ENCODE results near the gene GPC4.
A peak's percentile ranks its signal among the peaks of the same experiment; 100 is the strongest.

GPC4 gene

GRCh38 chrX:133415276-133416105, at the start of gene GPC4:
Gene GPC4 (minus strand): TSS chrX:133415489. CDS start chrX:133414965, 524 bp downstream.
- peak in 8 of 14 donors; percentile 9 to 65 (median 38) for DNase-seq

- no peak for DNase-seq
Observed at GRCh38 chrX:133461231-133461630, 45.9 kb upstream of the GPC4 start.

- DNase-seq = no peak
Observed at GRCh38 chrX:133454924-133455323, 39.6 kb upstream of the GPC4 start.

GRCh38 chrX:133454491-133454914, 39.2 kb upstream of the GPC4 start:
- no peak for DNase-seq

- DNase-seq = no peak
Observed at GRCh38 chrX:133448512-133449076, 33.3 kb upstream of the GPC4 start.

- no peak for DNase-seq
Observed at GRCh38 chrX:133444952-133445831, 29.9 kb upstream of the GPC4 start.

- DNase-seq = no peak
Observed at GRCh38 chrX:133444196-133444595, 28.9 kb upstream of the GPC4 start.

- DNase-seq = no peak
Observed at GRCh38 chrX:133440797-133441163, 25.5 kb upstream of the GPC4 start.

GRCh38 chrX:133440081-133440796, 24.9 kb upstream of the GPC4 start:
- DNase-seq = no peak

GRCh38 chrX:133437766-133438165, 22.5 kb upstream of the GPC4 start:
- DNase-seq = no peak

GRCh38 chrX:133437356-133437755, 22.1 kb upstream of the GPC4 start:
- DNase-seq = no peak

GRCh38 chrX:133435544-133436124, 20.3 kb upstream of the GPC4 start:
- no peak for DNase-seq

GRCh38 chrX:133434197-133434820, 19.0 kb upstream of the GPC4 start:
- no peak for DNase-seq

GRCh38 chrX:133419911-133420310, 4.6 kb upstream of the GPC4 start:
- no peak for DNase-seq

- DNase-seq = no peak
Observed at GRCh38 chrX:133418588-133418987, 3.3 kb upstream of the GPC4 start.

GRCh38 chrX:133417364-133417763, 2.1 kb upstream of the GPC4 start:
- no peak for DNase-seq

GRCh38 chrX:133414406-133415275, 648 bp downstream of the GPC4 start:
- DNase-seq = peak in 4 of 14 donors; percentile 3 to 65 (median 32)

- peak in 3 of 14 donors; percentile 2 to 7 (median 5) for DNase-seq
Observed at GRCh38 chrX:133413218-133413925, 1.9 kb downstream of the GPC4 start.

- DNase-seq = peak in 1 of 14 donors; percentile 21
Observed at GRCh38 chrX:133412665-133413064, 2.6 kb downstream of the GPC4 start.

- DNase-seq = no peak
Observed at GRCh38 chrX:133412246-133412645, 3.0 kb downstream of the GPC4 start.
